H54 (cell line): Measurements from ENCODE around the gene DOCK9.

Source experiments
- DNase-seq: peaks from one replicate; pipeline ENCODE4 v3.0.0; 2011; ENCODE audit warnings: low spot score, mixed read lengths; ENCODE audit not compliant: insufficient read length
- FAIRE-seq: peaks from 3 replicates; lab custom pipeline; 2011; peaks lifted over from hg19 to GRCh38; lab: Jason Lieb, UNC
- POLR2A ChIP-seq: IDR thresholded peaks from 2 replicates; pipeline ENCODE4 v1.6.1; 2011; ENCODE audit warnings: low read depth, mild to moderate bottlenecking, low read length

The DOCK9 gene

GRCh38 chr13:98959786-98960605 lies 17.9 kb downstream of the DOCK9 start:
- no peak for TF ChIP-seq POLR2A
- DNase-seq (no peak), FAIRE-seq (no peak)

- no peak for TF ChIP-seq POLR2A
- DNase-seq (no peak), FAIRE-seq (no peak)
Measured at GRCh38 chr13:98959291-98959690, 18.6 kb downstream of the DOCK9 start.

- TF ChIP-seq POLR2A, result no peak
- DNase-seq, result no peak
- no peak for FAIRE-seq
Measured at GRCh38 chr13:98958443-98958794, 19.4 kb downstream of the DOCK9 start.

GRCh38 chr13:98957731-98958442 lies 20.0 kb downstream of the DOCK9 start:
- TF ChIP-seq POLR2A, result no peak
- FAIRE-seq (no peak), DNase-seq (no peak)

GRCh38 chr13:98955336-98955735 lies 22.5 kb downstream of the DOCK9 start:
- DNase-seq, result no peak
- TF ChIP-seq POLR2A, result no peak
- FAIRE-seq, result peak; percentile 23

- FAIRE-seq (no peak), DNase-seq (no peak)
- TF ChIP-seq POLR2A, result no peak
Measured at GRCh38 chr13:98954313-98954712, 23.6 kb downstream of the DOCK9 start.

- no peak for TF ChIP-seq POLR2A
- no peak for FAIRE-seq
- DNase-seq, result no peak
Measured at GRCh38 chr13:98951266-98951665, 26.6 kb downstream of the DOCK9 start.

GRCh38 chr13:98950705-98951104 lies 27.2 kb downstream of the DOCK9 start:
- DNase-seq (no peak), FAIRE-seq (peak; percentile 43)
- no peak for TF ChIP-seq POLR2A

- DNase-seq (no peak), FAIRE-seq (peak; percentile 48)
- TF ChIP-seq POLR2A, result no peak
Measured at GRCh38 chr13:98947925-98948324, 29.9 kb downstream of the DOCK9 start.

- no peak for DNase-seq
- no peak for FAIRE-seq
- TF ChIP-seq POLR2A, result no peak
Measured at GRCh38 chr13:98945863-98946605, 31.8 kb downstream of the DOCK9 start.

- TF ChIP-seq POLR2A, result no peak
- DNase-seq (no peak), FAIRE-seq (no peak)
Measured at GRCh38 chr13:98944336-98944735, 33.5 kb downstream of the DOCK9 start.

GRCh38 chr13:98942997-98943396 lies 34.9 kb downstream of the DOCK9 start:
- TF ChIP-seq POLR2A, result no peak
- FAIRE-seq (no peak), DNase-seq (no peak)

- DNase-seq (no peak), FAIRE-seq (no peak)
- TF ChIP-seq POLR2A, result no peak
Measured at GRCh38 chr13:98942485-98942884, 35.4 kb downstream of the DOCK9 start.

GRCh38 chr13:98941536-98941935 lies 36.3 kb downstream of the DOCK9 start:
- no peak for DNase-seq
- FAIRE-seq, result no peak
- TF ChIP-seq POLR2A, result no peak
